HuH-7.5 (cell line): ENCODE data around the gene HRCT1.
"Not testable (repeated sequence)": the region's sequence is repeated elsewhere in the genome, so short reads cannot be mapped to it uniquely, and the experiment has no call there.

ENCODE experiments used
- DNase-seq: peaks from one replicate; pipeline ENCODE4 v3.0.0; 2011; ENCODE audit warnings: low spot score

HRCT1 gene

GRCh38 chr9:35905912-35906679 lies at the start of gene HRCT1:
Gene HRCT1, plus strand, starts transcription at chr9:35906202. Its CDS starts 86 bp downstream, at chr9:35906288.
- DNase-seq = peak; percentile 73

- no peak for DNase-seq
Measured at GRCh38 chr9:35856206-35856605, 49.8 kb upstream of the HRCT1 start.

GRCh38 chr9:35856882-35857281 lies 49.1 kb upstream of the HRCT1 start:
- no peak for DNase-seq

- no peak for DNase-seq
Measured at GRCh38 chr9:35858458-35858857, 47.5 kb upstream of the HRCT1 start.

GRCh38 chr9:35859310-35859989 lies 46.6 kb upstream of the HRCT1 start:
- no peak for DNase-seq

- DNase-seq = no peak
Measured at GRCh38 chr9:35859990-35860339, 46.0 kb upstream of the HRCT1 start.

- no peak for DNase-seq
Measured at GRCh38 chr9:35861161-35861897, 44.7 kb upstream of the HRCT1 start.

- no peak for DNase-seq
Measured at GRCh38 chr9:35862328-35862727, 43.7 kb upstream of the HRCT1 start.

- no peak for DNase-seq
Measured at GRCh38 chr9:35863583-35863982, 42.4 kb upstream of the HRCT1 start.

GRCh38 chr9:35864695-35865255 lies 41.2 kb upstream of the HRCT1 start:
- DNase-seq = no peak

GRCh38 chr9:35867538-35867937 lies 38.5 kb upstream of the HRCT1 start:
- no peak for DNase-seq

GRCh38 chr9:35868933-35869332 lies 37.1 kb upstream of the HRCT1 start:
- DNase-seq = no peak

- no peak for DNase-seq
Measured at GRCh38 chr9:35869621-35870216, 36.3 kb upstream of the HRCT1 start.

GRCh38 chr9:35870351-35870923 lies 35.6 kb upstream of the HRCT1 start, which contains the start of gene OR13J1:
Gene OR13J1, minus strand, starts transcription at chr9:35870401. Its CDS starts 0 bp downstream, at chr9:35870401.
- no peak for DNase-seq

GRCh38 chr9:35871545-35871944 lies 34.5 kb upstream of the HRCT1 start:
- no peak for DNase-seq

- DNase-seq = no peak
Measured at GRCh38 chr9:35872505-35872904, 33.5 kb upstream of the HRCT1 start.

GRCh38 chr9:35882263-35882848 lies 23.6 kb upstream of the HRCT1 start:
- DNase-seq = peak; percentile 74

- no peak for DNase-seq
Measured at GRCh38 chr9:35882996-35883395, 23.0 kb upstream of the HRCT1 start.

- DNase-seq = not testable (repeated sequence)
Measured at GRCh38 chr9:35884908-35885307, 21.1 kb upstream of the HRCT1 start.

GRCh38 chr9:35891646-35892045 lies 14.4 kb upstream of the HRCT1 start:
- no peak for DNase-seq

- no peak for DNase-seq
Measured at GRCh38 chr9:35892051-35892450, 14.0 kb upstream of the HRCT1 start.
